K562 (cell line): Measurements from ENCODE around the gene STARD13. TPM values are rescaled to one million over a fixed set of nuclear protein-coding genes. Genes with fewer than 3 reads are reported as not detected.
A peak's percentile ranks its signal among the peaks of the same experiment; 100 is the strongest.

Experiments
- CBFA2T2 ChIP-seq: fragments of 450-650 bp; conservative IDR thresholded peaks from 2 replicates; pipeline ENCODE4 v1.6.1; 2017; ENCODE audit warnings: mild to moderate bottlenecking
- ILF3 ChIP-seq: fragments of 450-650 bp; IDR thresholded peaks from 2 replicates; pipeline ENCODE4 v1.6.1; 2018; ENCODE audit warnings: antibody characterized with exemption, mild to moderate bottlenecking, moderate library complexity, borderline replicate concordance
- NCOA1 ChIP-seq: fragments of 450-650 bp; IDR thresholded peaks from 2 replicates; pipeline ENCODE4 v1.6.1; 2016; ENCODE audit warnings: low read depth
- NCOR1 ChIP-seq: fragments of 450-650 bp; IDR thresholded peaks from 2 replicates; pipeline ENCODE4 v1.6.1; 2016; ENCODE audit warnings: mild to moderate bottlenecking, moderate library complexity
- NONO ChIP-seq, 2 experiments: fragments of 200-400 bp in 1 of 2; fragments of 450-650 bp in 1 of 2; formaldehyde crosslinking in 1 of 2; IDR thresholded peaks; 2 replicates each; pipeline ENCODE4 v1.6.1; 2017; ENCODE audit warnings: low read depth in 2 of 2, mild to moderate bottlenecking in 2 of 2, moderate library complexity in 2 of 2, low read length in 1 of 2
- RBM34 ChIP-seq: fragments of 200-400 bp; formaldehyde crosslinking; IDR thresholded peaks from 2 replicates; pipeline ENCODE4 v1.6.1; 2018; ENCODE audit warnings: low read length, borderline replicate concordance; ENCODE audit not compliant: insufficient read depth
- REST ChIP-seq, 2 experiments: fragments of 450-650 bp; formaldehyde crosslinking in 1 of 2; IDR thresholded peaks; 2 replicates each; pipeline versions ENCODE4 v1.4.0 to v1.6.1; 2014 to 2020; ENCODE audit warnings: mild to moderate bottlenecking in 2 of 2, borderline replicate concordance in 1 of 2, low read depth in 1 of 2
- RREB1 ChIP-seq: fragments of 250-450 bp; sonication (Bioruptor Pico); IDR thresholded peaks from 2 replicates; pipeline ENCODE4 v1.4.0; 2020
- TRIM25 ChIP-seq: fragments of 450-650 bp; IDR thresholded peaks from 2 replicates; pipeline ENCODE4 v1.7.0; 2016; ENCODE audit warnings: borderline replicate concordance
- ZNF561 ChIP-seq: fragments of 450-650 bp; formaldehyde crosslinking; conservative IDR thresholded peaks from 2 replicates; pipeline ENCODE4 v1.4.0; 2020; ENCODE audit warnings: mild to moderate bottlenecking, moderate library complexity
- ZNF75A ChIP-seq: fragments of 450-650 bp; formaldehyde crosslinking; IDR thresholded peaks from 2 replicates; pipeline ENCODE4 v1.4.0; 2020; ENCODE audit warnings: mild to moderate bottlenecking
- polyA plus RNA-seq, 8 experiments: library from polyadenylated mRNA; depleted of rRNA in 4 of 8; stranded (reverse) in 5 of 8; unstranded in 3 of 8; fragments of >200 nt; fragmentation: Nextera tagmentation in 2 of 8; fragmentation: Illumina TruSeq in 1 of 8; extraction: Ambion mirVana in 2 of 8; extraction: Trizol in 1 of 8; gene quantifications; 2 replicates each; pipeline versions ENCODE4 v1.2.1 to v1.2.3, GENCODE V29; 2011 to 2014; ENCODE audit warnings: inconsistent platforms in 1 of 8, missing spikeins in 1 of 8
- total RNA-seq, 7 experiments: library from RNA; depleted of rRNA in 6 of 7; stranded (reverse); fragments of >200 nt in 6 of 7; fragmentation: Illumina TruSeq in 2 of 7; extraction: Trizol in 2 of 7; gene quantifications; 2 replicates each; pipeline versions ENCODE4 v1.2.1 to v1.2.3, GENCODE V29; 2011 to 2021; ENCODE audit warnings: low replicate concordance in 1 of 7

STARD13 gene
- total and polyA plus RNA-seq, 9 of the 15 experiments (the other 6 are each of a cell fraction or from before 2014, with no cell fraction given) = 0.11 TPM; not detected in 8

GRCh38 chr13:33296793-33297425 is 11.4 kb upstream of the STARD13 start (continued):
- TF ChIP-seq ZNF561 (CRISPR knock-in tag) (no peak), NCOA1 (no peak), REST (IDR thresholded peaks at IDR 0.05; ENCODE audit: borderline replicate concordance) (no peak), REST (CRISPR knock-in tag; IDR thresholded peaks at IDR 0.05; ENCODE audit: low read depth) (no peak), CBFA2T2 (peak; percentile 35; the same call in 1 of the 2 replicates), ILF3 (no peak), NCOR1 (no peak), TRIM25 (no peak), ZNF75A (CRISPR knock-in tag) (no peak), RBM34 (no peak), NONO (IDR thresholded peaks at IDR 0.05; ENCODE audit: low read depth in 2 of 2, low read length in 1 of 2) (no peak), RREB1 (no peak)
